IMR-90 (cell line): ENCODE measurements around the gene UVSSA. TPM values are rescaled to one million over a fixed set of nuclear protein-coding genes. Genes with fewer than 3 reads are reported as not detected.

Experiments used
- ATAC-seq: fragments of 200-7000 bp; cut with Tn5 transposase; 2 replicates; pipeline ENCODE4 v1.9.1; 2020; ENCODE audit warnings: low read depth, mild to moderate bottlenecking, moderate library complexity
- BruUV-seq: library from RNA; stranded (reverse); fragments of 400-500 nt; replicated peaks from 2 replicates; lab custom pipeline; 2021; lab: Mats Ljungman, UMichigan
- CTCF ChIA-PET: fragments of 300-600 bp; formaldehyde crosslinking; extraction: SDS; loops from one replicate; lab custom pipeline; 2021; ENCODE audit warnings: antibody characterized with exemption; lab: Yijun Ruan, JAX
- POLR2A ChIA-PET: fragments of 300-600 bp; sonication (Branson Sonifier 250); formaldehyde crosslinking; loops from one replicate; lab custom pipeline; 2022; ENCODE audit warnings: antibody characterized with exemption; ENCODE audit not compliant: unreplicated experiment; lab: Charles Lee
- DNase-seq: peaks from one replicate; pipeline ENCODE4 v3.0.0; 2013
- H2AFZ ChIP-seq: replicated peaks from 2 replicates; pipeline ENCODE3; 2013; ENCODE audit warnings: low read length, mild to moderate bottlenecking; ENCODE audit not compliant: poor library complexity
- H2AK5ac ChIP-seq: 2 replicates; pipeline ENCODE4 v1.6.1; 2013; ENCODE audit warnings: low read depth, low read length, inconsistent platforms
- H2AK9ac ChIP-seq: replicated peaks from 2 replicates; pipeline ENCODE3; 2013; ENCODE audit warnings: mild to moderate bottlenecking, low read depth, low read length, moderate library complexity; ENCODE audit not compliant: poor library complexity
- H2BK120ac ChIP-seq: 2 replicates; pipeline ENCODE4 v1.6.1; 2013; ENCODE audit warnings: low read depth, low read length, inconsistent platforms
- H2BK15ac ChIP-seq: 3 replicates; pipeline ENCODE4 v1.6.1; 2013; ENCODE audit warnings: low read depth, low read length, inconsistent platforms
- H2BK20ac ChIP-seq: 2 replicates; pipeline ENCODE4 v1.6.1; 2013; ENCODE audit warnings: low read depth, mild to moderate bottlenecking, inconsistent platforms, low read length, moderate library complexity
- H2BK5ac ChIP-seq: 2 replicates; pipeline ENCODE4 v1.6.1; 2013; ENCODE audit warnings: mild to moderate bottlenecking, low read depth, low read length, inconsistent platforms; ENCODE audit not compliant: poor library complexity, severe bottlenecking
- H3K14ac ChIP-seq: replicated peaks from 2 replicates; pipeline ENCODE4 v1.6.1; 2013; ENCODE audit warnings: low read depth, low read length, inconsistent platforms
- H3K18ac ChIP-seq: 2 replicates; pipeline ENCODE4 v1.6.1; 2013; ENCODE audit warnings: low read depth, low read length, control low read depth
- H3K23ac ChIP-seq: 2 replicates; pipeline ENCODE4 v1.6.1; 2013; ENCODE audit warnings: low read depth, low read length, inconsistent platforms
- H3K27ac ChIP-seq: 2 replicates; pipeline ENCODE4 v1.5.1; 2013; ENCODE audit warnings: mild to moderate bottlenecking, control low read depth, low read length; ENCODE audit not compliant: insufficient read depth
- H3K27me3 ChIP-seq: 2 replicates; pipeline ENCODE4 v1.6.1; 2013; ENCODE audit warnings: low read length; ENCODE audit not compliant: control insufficient read depth, insufficient read depth
- H3K36me3 ChIP-seq: 2 replicates; pipeline ENCODE4 v1.6.1; 2013; ENCODE audit warnings: low read length, mixed read lengths; ENCODE audit not compliant: control insufficient read depth, insufficient read depth
- H3K4ac ChIP-seq: 2 replicates; pipeline ENCODE4 v1.6.1; 2013; ENCODE audit warnings: low read depth, low read length, inconsistent platforms
- H3K4me1 ChIP-seq: 2 replicates; pipeline ENCODE4 v1.6.1; 2013; ENCODE audit warnings: low read length, mixed read lengths; ENCODE audit not compliant: control insufficient read depth, insufficient read depth
- H3K4me2 ChIP-seq: 2 replicates; pipeline ENCODE4 v1.6.1; 2013; ENCODE audit warnings: low read depth, mild to moderate bottlenecking, control low read depth, low read length, moderate library complexity
- H3K4me3 ChIP-seq: 2 replicates; pipeline ENCODE4 v1.5.1; 2013; ENCODE audit warnings: low read depth, mild to moderate bottlenecking, control low read depth, low read length, moderate library complexity; ENCODE audit not compliant: insufficient read depth
- H3K56ac ChIP-seq: 2 replicates; pipeline ENCODE4 v1.6.1; 2013; ENCODE audit warnings: low read length, inconsistent platforms; ENCODE audit not compliant: insufficient read depth; ENCODE audit errors: extremely low read depth
- H3K79me1 ChIP-seq, 2 experiments: 2 replicates each; pipeline ENCODE4 v1.6.1; 2013; ENCODE audit warnings: low read length in 2 of 2, inconsistent platforms in 1 of 2, low read depth in 1 of 2
- H3K9ac ChIP-seq: 2 replicates; pipeline ENCODE4 v1.6.1; 2013; ENCODE audit warnings: low read depth, low read length, control low read depth
- H3K9me1 ChIP-seq: 2 replicates; pipeline ENCODE4 v1.6.1; 2013; ENCODE audit warnings: low read length, inconsistent platforms; ENCODE audit not compliant: insufficient read depth
- H3K9me3 ChIP-seq: 2 replicates; pipeline ENCODE4 v1.6.1; 2013; ENCODE audit warnings: low read length; ENCODE audit not compliant: control insufficient read depth, insufficient read depth
- H4K20me1 ChIP-seq: 2 replicates; pipeline ENCODE4 v1.6.1; 2013; ENCODE audit warnings: low read length, inconsistent platforms; ENCODE audit not compliant: insufficient read depth
- H4K5ac ChIP-seq: 2 replicates; pipeline ENCODE4 v1.6.1; 2013; ENCODE audit warnings: mild to moderate bottlenecking, low read depth, low read length, control low read depth
- H4K8ac ChIP-seq, 2 experiments: 2 replicates each; pipeline ENCODE4 v1.6.1; 2013; ENCODE audit warnings: low read depth in 2 of 2, low read length in 2 of 2, control low read depth in 1 of 2, inconsistent platforms in 1 of 2
- H4K91ac ChIP-seq: 2 replicates; pipeline ENCODE4 v1.6.1; 2013; ENCODE audit warnings: low read depth, low read length, inconsistent platforms; ENCODE audit not compliant: insufficient read depth
- BHLHE40 ChIP-seq: fragments of 150-350 bp; IDR thresholded peaks from 2 replicates; pipeline ENCODE4 v1.6.1; 2016; ENCODE audit warnings: mild to moderate bottlenecking, low read depth, low read length
- CEBPB ChIP-seq: IDR thresholded peaks from 2 replicates; pipeline ENCODE4 v1.6.1; 2012; ENCODE audit warnings: low read depth, low read length, improper control_type of control experiment
- CHD1 ChIP-seq: IDR thresholded peaks from 2 replicates; pipeline ENCODE4 v1.6.1; 2012; ENCODE audit warnings: low read depth, low read length, improper control_type of control experiment
- MAFK ChIP-seq: IDR thresholded peaks from 2 replicates; pipeline ENCODE4 v1.6.1; 2012; ENCODE audit warnings: low read depth, low read length, improper control_type of control experiment
- MAZ ChIP-seq: IDR thresholded peaks from 2 replicates; pipeline ENCODE4 v1.6.1; 2012; ENCODE audit warnings: low read depth, mild to moderate bottlenecking, low read length, improper control_type of control experiment, moderate library complexity, borderline replicate concordance
- MXI1 ChIP-seq: IDR thresholded peaks from 2 replicates; pipeline ENCODE4 v1.6.1; 2012; ENCODE audit warnings: low read depth, mild to moderate bottlenecking, low read length, moderate library complexity, borderline replicate concordance
- NFE2L2 ChIP-seq: fragments of 150-350 bp; IDR thresholded peaks from 2 replicates; pipeline ENCODE4 v1.6.1; 2016; ENCODE audit warnings: low read depth, mild to moderate bottlenecking, low read length
- POLR2A ChIP-seq: IDR thresholded peaks from 2 replicates; pipeline ENCODE4 v1.6.1; 2012; ENCODE audit warnings: mild to moderate bottlenecking, low read depth, low read length
- RAD21 ChIP-seq: IDR thresholded peaks from 2 replicates; pipeline ENCODE4 v1.6.1; 2012; ENCODE audit warnings: low read length, improper control_type of control experiment
- RCOR1 ChIP-seq: IDR thresholded peaks from 2 replicates; pipeline ENCODE4 v1.6.1; 2012; ENCODE audit warnings: mild to moderate bottlenecking, low read length, improper control_type of control experiment; ENCODE audit not compliant: insufficient replicate concordance
- RFX5 ChIP-seq: IDR thresholded peaks from 2 replicates; pipeline ENCODE4 v1.8.0; 2012; ENCODE audit warnings: low read depth, mild to moderate bottlenecking, low read length, moderate library complexity
- WGBS, 2 experiments: methylation state at CpG; one replicate each; pipeline versions ENCODE4 v1.1.5 to v1.1.7; 2013; ENCODE audit warnings: missing lambda C conversion rate in 2 of 2; ENCODE audit not compliant: insufficient read length in 1 of 2; ENCODE audit errors: extremely low coverage in 2 of 2; 5-methylcytosine and 5-hydroxymethylcytosine counted together
- dilution Hi-C: fragments of 300-500 bp; cut with HindIII; formaldehyde crosslinking; loops from one replicate; pipeline ENCODE4 v1.14.3; 2018; ENCODE audit warnings: low sequenced_read_pairs; ENCODE audit not compliant: unreplicated experiment
- in situ Hi-C: fragments of 300-500 bp; cut with MboI; formaldehyde crosslinking; loops from 3 replicates; pipeline ENCODE4 v1.14.3; 2019; ENCODE audit warnings: low sequenced_read_pairs, inconsistent platforms, mixed read lengths
- intact Hi-C: fragments of 100-400 bp; cut with micrococcal nuclease; formaldehyde crosslinking; loops from 2 replicates; pipeline ENCODE4 v1.10.0; 2022
- polyA plus RNA-seq, 3 experiments: library from polyadenylated mRNA; depleted of rRNA; stranded (reverse); fragments of >200 nt; gene quantifications; 2 replicates each; pipeline ENCODE4 v1.2.3, GENCODE V29; 2012; ENCODE audit warnings: low replicate concordance in 1 of 3
- total RNA-seq: library from RNA; depleted of rRNA; stranded (reverse); fragments of >200 nt; gene quantifications from 2 replicates; pipeline ENCODE4 v1.2.3, GENCODE V29; 2012
- TF ChIP-seq, protein P1 (sequence below): conservative IDR thresholded peaks from 2 replicates; pipeline ENCODE4 v1.5.1; 2012; ENCODE audit warnings: mild to moderate bottlenecking, low read depth, low read length, improper control_type of control experiment
- TF ChIP-seq, protein P2 (sequence below): fragments of 150-350 bp; IDR thresholded peaks from 2 replicates; pipeline ENCODE4 v1.6.1; 2016; ENCODE audit warnings: low read depth, mild to moderate bottlenecking, low read length, moderate library complexity, borderline replicate concordance

The UVSSA gene
- total and polyA plus RNA-seq, 2 of the 4 experiments (the other 2 are of a cell fraction), result 1.4 to 8.4 TPM

DNA sequence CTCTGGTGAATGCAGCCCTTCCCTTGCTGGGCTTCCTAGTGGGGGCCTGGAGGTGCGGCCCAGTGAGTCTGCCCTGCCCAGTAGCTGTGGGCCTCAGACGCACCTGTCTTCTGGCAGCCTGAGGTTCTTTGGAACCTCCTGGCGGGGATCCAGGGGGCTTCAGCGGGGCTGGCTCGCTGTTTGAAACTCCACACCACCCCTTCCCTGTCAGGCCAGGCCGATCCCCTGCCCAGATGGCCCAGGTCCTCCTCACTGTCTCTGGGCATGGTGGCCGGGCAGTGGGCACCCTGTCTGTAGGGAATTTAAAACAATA is 69.9 kb downstream of the UVSSA start:
- Histone ChIP-seq H3K79me1 (no peaks in the 10 kb centered on the region), H3K56ac (no peak overlapping the region), H3K23ac (no peak overlapping the region), H2AFZ (no peak overlapping the region), H4K5ac (no peak overlapping the region), H2BK120ac (no peak overlapping the region), H3K27me3 (peaks cover 52% of the 10 kb centered on the region), H3K27ac (no peak overlapping the region), H3K4me2 (no peak overlapping the region), H2BK5ac (no peak overlapping the region), H3K9me3 (peaks cover 1% of the 10 kb centered on the region), H3K36me3 (no peaks in the 10 kb centered on the region), H2AK9ac (no peak overlapping the region), H3K4ac (no peak overlapping the region), H4K91ac (no peak overlapping the region), H3K14ac (no peak overlapping the region), H3K18ac (no peak overlapping the region), H2BK20ac (no peak overlapping the region), H3K4me3 (no peak overlapping the region), H4K20me1 (no peaks in the 10 kb centered on the region), H2AK5ac (no peak overlapping the region), H2BK15ac (no peak overlapping the region), H3K9me1 (no peaks in the 10 kb centered on the region), H3K4me1 (no peaks in the 10 kb centered on the region), H4K8ac (no peak overlapping the region), H3K9ac (no peak overlapping the region)
- no CpG with 5 or more reads among the region's 7 CpGs for WGBS, 2 experiments
- ATAC-seq, result no peak
- dilution Hi-C loops, result no loop called here
- intact Hi-C loops, result no loop called here
- in situ Hi-C loops, result no loop called here
- POLR2A ChIA-PET, result no interaction called here
- TF ChIP-seq MXI1, result no peak
- TF ChIP-seq RAD21, result no peak
- TF ChIP-seq, protein P1, sequence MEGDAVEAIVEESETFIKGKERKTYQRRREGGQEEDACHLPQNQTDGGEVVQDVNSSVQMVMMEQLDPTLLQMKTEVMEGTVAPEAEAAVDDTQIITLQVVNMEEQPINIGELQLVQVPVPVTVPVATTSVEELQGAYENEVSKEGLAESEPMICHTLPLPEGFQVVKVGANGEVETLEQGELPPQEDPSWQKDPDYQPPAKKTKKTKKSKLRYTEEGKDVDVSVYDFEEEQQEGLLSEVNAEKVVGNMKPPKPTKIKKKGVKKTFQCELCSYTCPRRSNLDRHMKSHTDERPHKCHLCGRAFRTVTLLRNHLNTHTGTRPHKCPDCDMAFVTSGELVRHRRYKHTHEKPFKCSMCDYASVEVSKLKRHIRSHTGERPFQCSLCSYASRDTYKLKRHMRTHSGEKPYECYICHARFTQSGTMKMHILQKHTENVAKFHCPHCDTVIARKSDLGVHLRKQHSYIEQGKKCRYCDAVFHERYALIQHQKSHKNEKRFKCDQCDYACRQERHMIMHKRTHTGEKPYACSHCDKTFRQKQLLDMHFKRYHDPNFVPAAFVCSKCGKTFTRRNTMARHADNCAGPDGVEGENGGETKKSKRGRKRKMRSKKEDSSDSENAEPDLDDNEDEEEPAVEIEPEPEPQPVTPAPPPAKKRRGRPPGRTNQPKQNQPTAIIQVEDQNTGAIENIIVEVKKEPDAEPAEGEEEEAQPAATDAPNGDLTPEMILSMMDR, result no peak
- no peak for TF ChIP-seq RCOR1
- TF ChIP-seq CHD1, result no peak
- TF ChIP-seq RFX5, result no peak
- TF ChIP-seq POLR2A, result no peak
- no peak for TF ChIP-seq MAZ
- TF ChIP-seq MAFK, result no peak
- TF ChIP-seq BHLHE40, result no peak
- TF ChIP-seq, protein P2, sequence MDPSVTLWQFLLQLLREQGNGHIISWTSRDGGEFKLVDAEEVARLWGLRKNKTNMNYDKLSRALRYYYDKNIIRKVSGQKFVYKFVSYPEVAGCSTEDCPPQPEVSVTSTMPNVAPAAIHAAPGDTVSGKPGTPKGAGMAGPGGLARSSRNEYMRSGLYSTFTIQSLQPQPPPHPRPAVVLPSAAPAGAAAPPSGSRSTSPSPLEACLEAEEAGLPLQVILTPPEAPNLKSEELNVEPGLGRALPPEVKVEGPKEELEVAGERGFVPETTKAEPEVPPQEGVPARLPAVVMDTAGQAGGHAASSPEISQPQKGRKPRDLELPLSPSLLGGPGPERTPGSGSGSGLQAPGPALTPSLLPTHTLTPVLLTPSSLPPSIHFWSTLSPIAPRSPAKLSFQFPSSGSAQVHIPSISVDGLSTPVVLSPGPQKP, result no peak
- TF ChIP-seq CEBPB, result no peak
- no peak for TF ChIP-seq NFE2L2
- DNase-seq, result no peak
- CTCF ChIA-PET, result no interaction called here
- BruUV-seq, result no TSS peak
